Measurements from ENCODE around the gene RALGDS.
"Not testable (repeated sequence)": the region's sequence is repeated elsewhere in the genome, so short reads cannot be mapped to it uniquely, and the experiment has no call there.

The RALGDS gene

GRCh38 chr9:133065070-133065388 is 56.0 kb downstream of the RALGDS start:
- DNase-seq: no peak
- Histone ChIP-seq H3K9me3 (ENCODE audit: severe bottlenecking) (no peaks in the 10 kb centered on the region), H3K36me3 (peaks cover 56% of the 10 kb centered on the region), H3K4me3 (ENCODE audit: low read depth, low read length) (no peak overlapping the region), H3K27me3 (ENCODE audit: insufficient read depth, low read depth, severe bottlenecking) (no peaks in the 10 kb centered on the region), H3K27ac (no peak overlapping the region)
- no peak for TF ChIP-seq CTCF (IDR thresholded peaks at IDR 0.05; ENCODE audit: low read depth, low read length)

- TF ChIP-seq CTCF (IDR thresholded peaks at IDR 0.05; ENCODE audit: low read depth, low read length): no peak
- Histone ChIP-seq H3K27me3 (ENCODE audit: insufficient read depth, low read depth, severe bottlenecking) (no peaks in the 10 kb centered on the region), H3K9me3 (ENCODE audit: severe bottlenecking) (no peaks in the 10 kb centered on the region), H3K36me3 (peaks cover 54% of the 10 kb centered on the region), H3K27ac (no peak overlapping the region), H3K4me3 (ENCODE audit: low read depth, low read length) (no peak overlapping the region)
- no peak for DNase-seq
These were observed 56.6 kb downstream of the RALGDS start for GRCh38 chr9:133064241-133065069.

- Histone ChIP-seq H3K27me3 (ENCODE audit: insufficient read depth, low read depth, severe bottlenecking) (no peaks in the 10 kb centered on the region), H3K27ac (no peak overlapping the region; the same call in 1 of the 2 replicates), H3K36me3 (peaks cover 58% of the 10 kb centered on the region), H3K9me3 (ENCODE audit: severe bottlenecking) (no peaks in the 10 kb centered on the region), H3K4me3 (ENCODE audit: low read depth, low read length) (no peak overlapping the region)
- DNase-seq: no peak
- TF ChIP-seq CTCF (IDR thresholded peaks at IDR 0.05; ENCODE audit: low read depth, low read length): no peak
These were observed 57.4 kb downstream of the RALGDS start for GRCh38 chr9:133063500-133064231.

- no peaks in the 10 kb centered on the region for H3K9me3 ChIP-seq (ENCODE audit: severe bottlenecking)
- H3K27me3 ChIP-seq (ENCODE audit: insufficient read depth, low read depth, severe bottlenecking): no peaks in the 10 kb centered on the region
- H3K36me3 ChIP-seq: peaks cover 63% of the 10 kb centered on the region
- TF ChIP-seq CTCF (IDR thresholded peaks at IDR 0.05; ENCODE audit: low read depth, low read length): no peak
- H3K4me3 ChIP-seq (ENCODE audit: low read depth, low read length): no peak overlapping the region
- DNase-seq: no peak
- no peak overlapping the region; the same call in 1 of the 2 replicates for H3K27ac ChIP-seq
These were observed 57.9 kb downstream of the RALGDS start for GRCh38 chr9:133063159-133063499.

GRCh38 chr9:133062569-133062968 is 58.5 kb downstream of the RALGDS start:
- not testable (repeated sequence) for H3K27ac ChIP-seq, DNase-seq
- peaks cover 64% of the 10 kb centered on the region for H3K36me3 ChIP-seq

GRCh38 chr9:133061764-133062145 is 59.3 kb downstream of the RALGDS start, which contains the start of gene CEL:
TSS of gene CEL (plus strand) at chr9:133061981. CDS start at chr9:133062003, 22 bp downstream.
- H3K27ac ChIP-seq: peak within 1 kb of the TSS; percentile 99
- peaks cover 66% of the 10 kb centered on the region for H3K36me3 ChIP-seq
- not testable (repeated sequence) for H3K4me3 ChIP-seq (ENCODE audit: low read depth, low read length); H3K9me3 ChIP-seq (ENCODE audit: severe bottlenecking); H3K27me3 ChIP-seq (ENCODE audit: insufficient read depth, low read depth, severe bottlenecking)
- DNase-seq: peak; percentile 54

More at GRCh38 chr9:133062569-133062968, 58.5 kb downstream of the RALGDS start:
- not testable (repeated sequence) for H3K4me3 ChIP-seq (ENCODE audit: low read depth, low read length); H3K27me3 ChIP-seq (ENCODE audit: insufficient read depth, low read depth, severe bottlenecking); H3K9me3 ChIP-seq (ENCODE audit: severe bottlenecking)

- H3K4me3 ChIP-seq (ENCODE audit: low read depth, low read length); H3K9me3 ChIP-seq (ENCODE audit: severe bottlenecking); H3K27me3 ChIP-seq (ENCODE audit: insufficient read depth, low read depth, severe bottlenecking): not testable (repeated sequence)
- H3K27ac ChIP-seq: peak overlapping the region; percentile 99
- peak; percentile 92 for DNase-seq
- H3K36me3 ChIP-seq: peaks cover 66% of the 10 kb centered on the region
These were observed 59.8 kb downstream of the RALGDS start for GRCh38 chr9:133061019-133061763.
